GM18519 (cell line): ENCODE results near the gene MEDAG.

ENCODE experiments used
- ATAC-seq: cut with Tn5 transposase; IDR thresholded peaks from one replicate; pipeline ENCODE4 v1.9.1; 2021; ENCODE audit warnings: mild to moderate bottlenecking, moderate library complexity; ENCODE audit not compliant: unreplicated experiment, low FRiP score

Gene MEDAG

DNA sequence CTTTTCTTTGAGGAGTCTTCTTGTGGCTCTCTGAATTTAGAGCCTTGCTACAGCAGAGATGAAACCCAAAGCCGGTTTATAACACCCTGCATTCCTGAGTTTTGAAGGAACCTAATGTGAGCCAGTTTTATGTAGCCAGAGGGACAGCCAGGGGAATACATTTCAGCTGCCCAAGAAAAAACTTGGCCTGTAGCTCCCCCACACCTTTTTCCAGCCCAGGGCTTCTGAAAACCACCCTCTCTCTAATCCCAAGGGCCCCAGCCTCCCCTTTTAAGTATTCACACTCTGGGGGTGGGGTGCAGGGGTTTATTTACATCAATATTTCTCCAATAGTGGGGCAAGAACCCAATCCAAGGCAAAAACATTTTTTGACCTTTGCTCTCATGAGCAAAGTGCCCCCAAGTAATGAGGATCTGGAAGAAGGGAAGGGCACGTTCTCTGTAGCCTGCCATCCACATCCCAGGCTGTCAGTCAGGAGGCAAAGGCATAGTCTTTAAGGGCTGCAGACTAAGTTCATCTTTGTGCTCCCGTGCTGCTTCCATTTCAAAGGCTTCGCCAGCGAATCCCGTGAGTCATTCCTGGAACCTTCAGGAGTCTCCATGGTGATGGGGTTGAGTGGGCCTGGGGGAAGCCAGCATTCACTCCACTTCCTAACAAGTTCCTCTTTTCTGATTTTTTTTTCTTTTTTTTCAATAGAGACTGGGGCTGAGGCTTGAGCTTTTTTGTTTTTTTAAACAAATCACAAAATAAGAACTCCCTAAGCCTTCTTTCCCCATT, 33.2 kb upstream of the MEDAG start:
- no peak for ATAC-seq

DNA sequence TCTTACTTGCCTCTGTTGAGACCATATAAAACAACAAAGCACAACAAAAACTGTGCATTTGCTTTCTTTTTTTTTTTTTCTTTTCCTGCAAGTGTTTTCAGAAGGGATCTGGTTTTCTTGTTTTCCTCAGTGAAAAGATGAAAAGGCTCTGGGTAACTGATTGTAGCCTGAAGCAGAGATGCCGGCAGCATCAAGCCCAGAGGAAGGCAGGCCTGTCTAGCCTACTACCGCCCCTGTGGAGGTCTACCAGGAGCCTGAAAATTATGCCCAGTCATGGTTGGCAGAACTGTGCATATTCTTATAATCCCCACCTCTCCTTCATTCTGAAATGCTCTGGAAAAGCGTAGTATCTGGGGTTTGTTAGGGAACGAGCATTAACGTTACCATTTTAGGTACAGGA, 32.6 kb upstream of the MEDAG start:
- ATAC-seq, result no peak

DNA sequence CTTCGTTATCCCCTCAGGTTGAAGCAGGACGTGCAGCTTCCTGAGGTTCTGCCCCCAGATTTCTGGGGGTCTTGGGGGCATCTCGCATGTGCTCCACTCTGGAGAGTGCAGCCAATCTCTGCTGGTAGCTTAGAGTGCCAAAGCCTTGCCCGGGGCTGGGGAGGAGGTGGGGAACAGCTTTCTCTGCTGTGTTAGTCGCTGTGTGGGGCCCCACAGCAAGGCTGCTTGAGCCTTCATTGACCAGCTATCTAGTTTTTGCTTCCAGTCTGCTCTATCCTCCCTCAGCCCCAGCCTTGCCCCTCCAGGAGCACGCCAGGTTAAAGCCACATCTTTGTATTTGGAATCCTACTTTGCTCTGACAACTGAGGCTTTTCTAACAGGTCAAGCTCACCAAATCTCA, 32.0 kb upstream of the MEDAG start:
- ATAC-seq, result no peak

DNA sequence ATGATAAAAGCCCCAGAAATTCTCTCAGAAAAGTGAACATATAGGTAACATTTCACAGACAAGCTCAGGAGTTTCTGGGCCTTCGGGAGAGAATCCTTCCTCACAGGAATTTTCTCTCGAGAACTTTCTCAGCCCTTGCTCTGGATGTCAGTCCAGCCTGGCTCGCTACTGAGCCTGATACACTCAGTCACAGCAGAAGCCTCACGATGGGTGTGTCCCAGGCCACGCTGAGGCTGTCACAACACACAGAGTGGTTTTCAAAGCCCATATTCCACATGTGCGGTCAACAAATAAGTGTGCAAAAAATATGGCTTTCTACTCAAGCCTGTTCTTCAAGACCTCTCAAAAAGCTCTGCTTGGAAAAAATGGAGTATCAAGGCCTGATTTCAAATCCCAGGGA, 31.5 kb upstream of the MEDAG start:
- ATAC-seq, result no peak

DNA sequence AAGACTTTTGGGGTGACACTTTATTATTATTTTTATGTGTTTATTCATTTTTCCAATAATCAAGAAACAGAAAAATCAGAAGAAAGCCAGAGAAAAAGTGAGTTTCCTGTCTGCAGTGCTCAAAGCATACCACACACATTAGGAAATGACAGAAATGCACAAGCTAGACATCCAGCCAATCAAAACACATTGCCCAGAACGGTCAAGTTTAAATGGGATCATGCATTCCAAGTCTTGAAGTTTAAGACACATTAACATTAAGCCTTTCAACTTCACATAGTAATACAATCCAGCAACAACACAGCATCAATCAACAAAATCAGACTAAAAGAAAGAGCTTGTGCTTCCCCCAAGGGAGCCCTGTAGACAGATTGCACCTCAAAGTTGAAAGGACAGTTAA, 28.7 kb upstream of the MEDAG start:
- no peak for ATAC-seq

DNA sequence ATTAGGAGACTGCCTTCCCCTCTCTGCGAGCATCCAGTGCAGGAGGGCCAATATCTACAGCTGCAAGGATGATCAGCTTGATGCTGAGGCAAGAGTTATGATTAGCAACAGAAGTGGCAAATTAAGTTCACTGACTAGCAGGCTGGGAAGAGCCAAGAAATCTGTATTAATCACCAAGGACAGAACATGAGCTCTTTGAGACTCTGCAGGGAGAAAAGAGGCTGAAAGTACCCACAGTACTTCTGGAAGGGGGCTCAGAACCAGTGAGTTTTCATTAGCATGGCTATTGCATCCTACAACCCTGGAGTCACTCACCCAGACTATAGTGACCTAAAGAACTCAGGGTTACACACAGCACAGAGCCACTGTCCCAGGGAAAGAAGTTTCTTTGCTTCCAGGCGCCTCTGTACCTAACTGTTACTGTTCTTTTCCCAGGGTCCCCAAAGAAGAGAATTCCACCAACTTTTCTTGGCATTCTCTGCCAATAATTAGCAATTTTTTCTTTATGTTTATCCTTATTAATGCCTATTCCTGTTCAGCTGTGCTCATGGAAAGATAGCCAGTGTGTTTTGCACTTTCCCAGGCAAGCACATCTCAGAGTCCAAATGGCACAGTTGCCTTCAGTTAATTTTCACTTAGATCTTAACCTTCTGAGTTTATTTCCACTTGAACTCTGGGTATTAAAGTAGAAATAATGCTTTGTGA, 25.8 kb upstream of the MEDAG start:
- no peak for ATAC-seq

DNA sequence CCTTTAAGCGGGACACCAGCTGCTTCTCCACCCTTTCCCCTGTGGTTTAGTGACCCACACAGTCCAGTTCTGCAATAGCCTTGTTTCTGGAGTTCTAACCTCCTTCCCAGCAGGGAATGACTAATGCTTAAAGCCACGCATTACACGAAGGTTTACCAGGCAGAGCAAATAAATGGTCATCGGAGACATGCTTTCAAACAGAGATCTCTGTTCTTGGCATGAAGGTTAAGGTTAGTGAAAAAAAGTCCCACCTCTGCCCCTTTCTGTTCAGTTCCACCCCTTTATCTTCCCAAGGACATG, 25.3 kb upstream of the MEDAG start:
- no peak for ATAC-seq

DNA sequence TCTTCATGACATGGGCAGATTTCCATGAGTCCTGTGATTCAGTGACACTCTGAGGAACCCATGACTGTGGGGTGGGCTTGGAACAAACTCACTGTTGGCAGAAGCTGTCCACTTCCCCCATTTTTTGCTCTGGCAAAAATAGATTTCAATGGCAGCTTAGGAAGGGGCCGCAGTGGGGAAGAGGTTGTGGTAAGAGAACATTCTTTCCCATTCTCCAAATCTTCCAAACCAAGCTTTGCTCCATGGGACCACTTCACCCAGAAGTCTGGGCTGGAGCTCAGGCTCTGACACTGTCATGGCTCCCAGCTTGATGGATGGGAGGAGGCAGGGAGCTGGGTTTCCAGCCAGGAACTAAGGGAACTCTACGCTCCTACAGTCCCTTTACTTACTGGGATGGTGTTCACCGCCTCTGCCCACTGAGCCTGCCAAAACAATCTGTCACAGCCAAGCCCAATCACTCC, 24.9 kb upstream of the MEDAG start:
- no peak for ATAC-seq

DNA sequence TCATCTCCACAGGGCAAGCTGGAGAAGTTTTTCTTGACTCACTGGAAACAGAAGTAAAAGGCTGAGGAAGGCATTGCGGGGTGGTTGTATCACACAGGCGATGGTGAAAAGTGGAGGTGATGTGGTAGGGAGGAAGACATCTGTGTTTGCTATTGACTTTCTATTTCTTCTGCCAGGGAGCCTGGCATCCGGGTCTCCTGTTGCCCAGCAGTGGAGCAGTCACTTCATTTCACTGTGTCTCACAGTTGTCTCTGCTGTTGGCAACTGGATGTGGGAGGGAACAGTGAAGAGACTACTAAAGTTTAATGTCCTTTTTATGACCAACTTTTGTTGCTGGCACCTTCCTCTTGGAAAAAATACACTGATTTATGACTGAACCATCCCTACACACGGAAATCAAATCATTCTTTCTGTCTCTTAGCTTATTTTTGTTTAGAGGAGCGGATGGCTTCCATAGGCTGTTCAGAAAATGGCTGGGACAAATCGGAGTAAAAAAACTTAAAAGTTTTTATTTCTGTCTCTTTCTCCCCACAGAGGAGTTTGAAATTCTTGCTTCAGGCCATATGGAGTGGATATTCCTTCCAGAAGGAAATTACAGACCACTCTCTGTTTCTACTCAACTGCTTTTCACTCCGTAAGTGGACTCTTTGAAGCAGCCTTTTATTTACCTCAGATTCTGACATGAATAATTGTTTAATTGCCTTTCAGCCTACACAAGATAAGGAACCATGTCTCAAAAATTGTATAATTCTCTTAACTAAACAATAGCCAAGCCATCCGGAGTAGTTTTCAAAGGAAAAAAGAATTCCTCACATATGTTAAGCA, 23.8 kb upstream of the MEDAG start:
- no peak for ATAC-seq

DNA sequence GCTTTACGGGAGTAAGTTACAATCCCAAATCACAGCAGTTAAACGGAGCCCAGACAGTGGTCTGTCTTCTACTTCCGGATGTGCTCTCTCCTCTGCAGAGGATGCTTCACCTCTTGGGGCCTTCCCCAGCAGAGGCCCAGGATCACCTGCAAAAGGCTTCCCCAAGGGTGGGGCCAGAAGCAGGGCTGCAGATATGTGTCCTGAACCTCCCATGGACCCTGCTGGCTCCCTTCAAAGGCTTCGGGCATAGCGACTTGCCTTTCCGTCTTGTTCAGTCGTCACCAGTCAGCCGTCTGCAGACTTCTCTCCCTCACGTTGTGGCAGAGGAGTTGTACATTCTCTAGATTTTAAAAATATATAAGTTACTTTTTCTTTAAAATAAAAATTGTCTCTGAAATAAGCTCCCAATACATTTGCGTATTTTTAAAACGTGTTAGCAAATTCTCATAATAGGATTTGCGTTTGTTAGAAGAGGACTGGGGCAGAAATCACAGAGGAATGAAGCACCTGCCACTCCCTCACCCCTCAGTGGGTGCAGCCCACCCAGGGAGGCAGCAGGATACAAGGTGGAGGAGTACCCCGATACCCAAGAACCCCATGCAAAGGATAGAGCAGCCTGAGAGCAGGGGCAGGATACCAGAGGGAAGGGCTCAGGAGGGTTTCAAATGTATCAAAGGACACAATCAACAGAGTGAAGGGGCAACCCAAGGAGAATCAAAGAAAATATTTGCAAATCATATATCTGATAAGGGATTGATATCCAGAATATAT, 22.9 kb upstream of the MEDAG start:
- no peak for ATAC-seq

DNA sequence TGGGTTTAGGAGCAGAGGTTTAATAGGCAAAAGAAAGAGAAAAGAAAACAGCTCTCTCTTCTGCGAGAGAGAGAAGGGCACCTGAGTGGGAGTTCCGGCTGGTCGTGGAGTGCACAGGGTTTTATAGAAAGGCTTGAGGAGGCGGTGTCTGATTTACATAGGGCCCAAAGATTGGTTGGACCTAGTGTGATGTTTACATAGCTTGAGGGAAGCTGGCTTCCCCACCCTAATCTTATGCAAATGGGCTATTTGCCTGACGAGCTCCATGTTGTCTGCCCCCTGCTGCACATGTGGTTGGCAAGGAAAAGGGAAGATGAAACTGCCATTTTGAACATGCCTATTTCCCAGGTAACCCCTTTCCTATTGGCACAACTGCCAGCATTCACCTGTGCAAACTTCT, 21.5 kb upstream of the MEDAG start:
- no peak for ATAC-seq

DNA sequence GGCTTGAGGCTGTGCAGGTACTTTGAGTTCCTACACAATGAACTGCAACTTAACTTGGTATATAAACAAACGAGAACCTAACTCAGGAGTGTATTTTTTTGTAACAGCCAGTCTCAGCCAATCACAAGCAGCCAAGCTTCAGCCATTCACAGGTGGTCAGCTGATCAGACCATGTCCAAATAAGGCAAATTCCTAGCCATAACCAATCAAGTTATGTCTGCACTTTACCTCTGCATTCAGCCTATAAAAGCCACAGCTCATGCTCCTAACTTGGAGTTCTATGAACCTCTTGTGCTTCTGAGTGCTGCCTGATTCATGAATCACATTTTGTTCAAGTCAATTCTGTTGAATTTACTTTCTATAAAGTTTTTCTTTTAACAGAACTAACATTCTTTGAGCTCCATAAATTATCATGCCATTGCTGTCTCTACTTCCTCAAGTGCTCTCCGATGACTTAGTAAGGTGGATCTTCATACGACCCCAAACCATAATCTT, 16.8 kb upstream of the MEDAG start:
- no peak for ATAC-seq

DNA sequence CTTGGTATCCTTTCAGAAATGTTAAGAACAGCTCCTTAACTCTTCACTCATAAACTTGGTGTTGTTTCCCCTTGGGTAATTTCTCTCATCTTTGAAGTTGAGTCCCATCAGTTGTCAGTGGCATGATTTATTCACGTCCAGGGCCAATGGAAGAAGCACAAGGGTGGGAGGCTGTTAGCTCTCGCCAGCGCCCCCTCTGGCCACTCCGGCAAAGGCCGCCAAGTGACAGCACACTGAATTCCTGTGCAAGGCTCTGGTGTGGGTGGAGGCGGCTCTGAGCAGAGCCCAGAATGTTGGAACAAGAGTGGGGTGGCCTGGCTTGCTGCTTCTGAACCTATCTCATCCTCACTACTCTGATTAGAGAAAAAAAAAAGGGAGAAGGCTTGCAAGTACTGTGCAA, 13.1 kb upstream of the MEDAG start:
- no peak for ATAC-seq

DNA sequence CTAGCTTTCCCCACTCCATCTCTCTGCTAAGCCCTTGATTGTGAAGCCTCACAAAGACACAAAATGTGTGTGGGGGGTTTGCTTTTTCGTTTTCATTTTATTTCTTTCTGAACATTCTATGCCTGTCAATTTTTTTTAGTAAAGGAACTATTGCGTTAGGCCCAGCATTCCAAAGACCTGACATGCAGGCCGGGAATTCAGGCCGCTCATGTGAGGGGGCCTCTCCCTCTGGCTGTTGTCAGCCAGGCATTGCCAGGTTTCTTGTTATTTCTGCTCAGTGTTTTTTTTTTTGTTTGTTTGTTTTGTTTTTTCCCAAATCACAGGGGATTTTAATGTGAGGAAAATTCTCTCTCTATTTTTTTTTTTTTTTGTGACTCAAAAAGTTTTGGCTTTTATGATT, 10.3 kb upstream of the MEDAG start:
- no peak for ATAC-seq

DNA sequence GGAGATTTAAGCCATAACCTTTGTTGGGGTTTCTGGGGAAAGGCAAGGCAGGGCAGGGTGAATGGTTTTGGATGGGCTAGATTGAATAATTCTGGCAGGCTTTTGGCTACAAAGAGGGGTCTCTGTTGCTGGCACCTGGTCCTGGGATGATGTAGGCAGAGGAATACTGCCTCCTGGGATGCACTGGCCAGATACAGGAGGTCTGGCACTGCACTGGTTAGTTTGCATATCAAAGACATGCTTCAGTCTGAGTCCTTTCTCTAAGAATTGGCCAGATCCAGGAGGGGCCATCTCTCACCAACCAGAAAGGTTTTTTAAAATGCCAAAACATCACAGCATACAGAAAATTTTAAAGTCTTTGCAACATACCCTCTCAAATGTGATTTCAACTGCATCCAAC, 8.0 kb upstream of the MEDAG start:
- no peak for ATAC-seq

DNA sequence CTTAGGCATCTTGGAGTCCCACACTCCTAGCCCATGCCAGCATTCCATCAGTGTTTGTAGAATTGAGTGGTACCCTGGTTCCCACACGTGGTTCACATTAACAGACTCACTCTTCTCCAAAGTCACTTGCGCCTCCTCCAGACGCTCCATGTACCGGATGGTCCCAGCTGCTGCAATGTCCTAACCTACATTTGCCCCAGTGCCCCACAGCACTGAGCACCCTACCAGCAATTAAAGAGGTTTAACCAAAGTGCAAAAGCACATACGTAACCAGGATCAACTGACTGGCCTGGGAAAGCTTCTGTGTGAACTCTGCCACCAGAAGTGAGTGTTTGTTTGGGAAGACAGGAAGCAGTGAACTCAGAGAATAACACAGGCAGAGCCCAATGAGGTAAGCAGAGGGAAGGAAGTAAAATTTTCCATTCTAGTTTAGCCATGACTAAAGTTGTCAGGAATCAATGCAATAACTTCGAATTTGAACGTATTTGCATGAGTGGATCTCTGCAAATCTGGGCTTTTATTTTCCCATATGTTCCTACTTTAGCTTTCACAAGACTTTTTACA, 7.3 kb upstream of the MEDAG start:
- ATAC-seq, result no peak

DNA sequence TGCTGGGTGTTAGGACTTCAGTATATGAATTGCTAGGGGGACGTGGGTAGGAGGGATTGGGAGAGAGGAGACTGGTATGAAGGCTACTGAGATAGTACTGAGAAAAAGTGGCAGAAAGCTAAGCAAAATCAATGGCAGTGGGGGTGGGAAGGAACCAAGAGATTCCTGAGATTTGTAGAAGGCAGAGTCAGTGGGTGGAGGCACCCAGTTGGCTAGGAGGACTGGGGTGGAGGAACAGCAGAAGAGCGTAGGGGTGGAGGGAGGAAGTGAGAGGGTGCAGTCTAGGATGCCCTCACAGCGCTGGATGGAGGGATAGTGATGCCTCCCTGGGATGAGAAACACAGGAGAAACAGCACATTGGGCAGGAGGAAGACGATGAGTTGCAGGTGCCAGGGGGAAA, 5.6 kb upstream of the MEDAG start:
- ATAC-seq, result no peak

DNA sequence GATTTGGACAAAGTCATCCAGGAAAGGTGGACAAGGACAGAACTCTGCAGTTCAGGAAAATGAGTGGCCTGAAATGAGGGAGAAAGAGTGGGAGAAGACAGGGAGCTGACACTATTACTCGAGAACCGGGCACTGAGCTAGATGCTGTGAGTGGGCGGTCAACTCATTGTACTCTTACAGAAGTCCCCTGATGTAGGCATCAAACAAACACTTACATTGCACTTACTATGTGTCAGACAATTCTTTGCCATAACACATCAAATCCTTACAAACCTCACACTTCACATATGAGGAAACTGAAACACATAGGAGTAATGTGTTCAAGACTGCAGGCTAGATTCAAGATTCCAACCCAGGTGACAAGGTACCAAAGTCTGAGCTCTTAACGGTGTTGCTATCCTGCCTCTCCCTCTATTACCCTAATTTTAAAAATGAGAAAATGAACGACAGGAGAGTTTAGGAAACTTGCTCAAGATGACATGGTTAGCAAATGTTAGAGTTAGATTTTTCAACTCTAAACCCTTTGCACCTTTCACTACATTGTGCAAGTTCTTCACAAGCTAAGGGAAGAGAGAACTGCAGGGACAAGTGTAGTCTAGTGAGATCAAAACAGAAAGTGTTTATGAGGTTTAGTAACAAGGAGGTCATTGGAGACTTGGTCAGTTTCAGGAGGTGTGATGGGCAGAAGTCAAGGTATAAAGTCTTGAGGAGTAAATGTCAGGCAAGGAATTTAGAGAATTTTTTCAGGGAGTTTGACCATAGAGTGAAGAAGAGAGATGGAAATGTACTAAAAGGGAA, 4.9 kb upstream of the MEDAG start:
- ATAC-seq, result no peak

DNA sequence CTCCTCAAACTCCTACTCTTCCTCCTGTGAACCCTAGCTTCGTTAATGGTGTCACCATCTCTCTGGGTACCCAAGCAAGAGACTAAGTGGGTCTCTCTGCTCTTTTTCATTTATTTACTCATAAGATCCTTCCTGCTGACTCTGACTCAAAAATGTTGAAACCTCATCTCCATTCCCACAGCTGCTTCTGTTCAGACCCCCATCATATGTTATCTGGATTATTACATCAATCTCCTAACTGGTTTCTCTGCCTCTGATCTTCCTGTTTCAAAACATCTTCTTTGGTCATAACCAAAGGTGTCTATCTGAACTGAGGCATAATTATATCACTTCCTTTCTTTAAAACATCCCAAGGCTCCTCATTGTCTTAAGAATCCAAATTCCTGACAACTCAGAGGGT, 2.0 kb upstream of the MEDAG start:
- no peak for ATAC-seq
